Colonic mucosa (tissue), 4 donors: Measurements from ENCODE around the gene CPVL. TPM values are rescaled to one million over a fixed set of nuclear protein-coding genes. Genes with fewer than 3 reads are reported as not detected.
"Not testable (repeated sequence)": the region's sequence is repeated elsewhere in the genome, so short reads cannot be mapped to it uniquely, and the experiment has no call there.

Experiments
- DNase-seq: peaks from one replicate; pipeline ENCODE4 v3.0.0-alpha.2; 2020
- H3K27ac ChIP-seq: fragments of 200-600 bp; one replicate; pipeline ENCODE4 v1.8.0; 2021
- H3K27me3 ChIP-seq: fragments of 200-600 bp; one replicate; pipeline ENCODE4 v1.8.0; 2021
- H3K36me3 ChIP-seq: fragments of 200-600 bp; one replicate; pipeline ENCODE4 v1.8.0; 2021
- H3K4me1 ChIP-seq: fragments of 200-600 bp; one replicate; pipeline ENCODE4 v1.8.0; 2021; ENCODE audit warnings: mild to moderate bottlenecking
- H3K4me3 ChIP-seq: fragments of 200-600 bp; one replicate; pipeline ENCODE4 v1.8.0; 2021
- H3K9ac ChIP-seq, 2 donors: one replicate each; pipeline ENCODE4 v1.7.0; 2013; ENCODE audit warnings: control low read depth in 2 of 2, low read depth in 2 of 2, low read length in 2 of 2
- H3K9me3 ChIP-seq: fragments of 200-600 bp; one replicate; pipeline ENCODE4 v1.8.0; 2021
- intact Hi-C: fragments of 100-400 bp; cut with DNase I; formaldehyde crosslinking; loops from one replicate; pipeline ENCODE4 v1.14.1; 2022
- total RNA-seq, 2 donors: library from RNA; stranded (reverse); fragmentation: NEBNext Ultra II Directional in 1 of 2; extraction: Animal tissue kit (Norgen Biotek cat#: 25700) in 1 of 2; gene quantifications; one replicate each; pipeline ENCODE4 v1.2.1, GENCODE V29; 2021
- TF ChIP-seq, protein P1 (sequence below): fragments of 200-600 bp; IDR thresholded peaks from one replicate; pipeline ENCODE4 v1.8.0; 2022; ENCODE audit warnings: antibody characterized with exemption, mild to moderate bottlenecking
- donor health status: healthy.
- donor health status: DM: no; HTN: no; CAD: no.
- donor health status: DM: no; HTN: no; CAD: no.

CPVL gene
- total RNA-seq, 2 donors from 2014 or later, result 4.9 to 17.0 TPM

DNA sequence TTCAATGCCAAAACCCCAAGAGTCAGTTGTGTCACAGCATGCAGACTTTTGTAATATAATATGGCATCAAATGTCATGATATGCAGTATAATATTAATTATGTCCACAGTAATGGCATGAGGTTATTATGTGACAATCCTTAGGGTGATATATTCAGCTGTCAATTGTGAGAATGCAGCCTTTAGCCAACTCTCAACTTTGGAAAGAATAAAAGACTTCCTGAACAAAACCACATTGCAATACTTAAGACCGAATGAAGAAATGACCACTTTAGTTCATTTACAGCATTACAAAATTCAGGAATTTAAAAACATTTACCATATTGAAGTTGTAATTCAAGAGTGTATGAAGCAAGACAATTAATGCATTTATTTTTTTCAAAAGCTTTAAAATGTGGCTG lies 45.4 kb downstream of the CPVL start:
- intact Hi-C loops, result no loop called here
- TF ChIP-seq, protein P1, sequence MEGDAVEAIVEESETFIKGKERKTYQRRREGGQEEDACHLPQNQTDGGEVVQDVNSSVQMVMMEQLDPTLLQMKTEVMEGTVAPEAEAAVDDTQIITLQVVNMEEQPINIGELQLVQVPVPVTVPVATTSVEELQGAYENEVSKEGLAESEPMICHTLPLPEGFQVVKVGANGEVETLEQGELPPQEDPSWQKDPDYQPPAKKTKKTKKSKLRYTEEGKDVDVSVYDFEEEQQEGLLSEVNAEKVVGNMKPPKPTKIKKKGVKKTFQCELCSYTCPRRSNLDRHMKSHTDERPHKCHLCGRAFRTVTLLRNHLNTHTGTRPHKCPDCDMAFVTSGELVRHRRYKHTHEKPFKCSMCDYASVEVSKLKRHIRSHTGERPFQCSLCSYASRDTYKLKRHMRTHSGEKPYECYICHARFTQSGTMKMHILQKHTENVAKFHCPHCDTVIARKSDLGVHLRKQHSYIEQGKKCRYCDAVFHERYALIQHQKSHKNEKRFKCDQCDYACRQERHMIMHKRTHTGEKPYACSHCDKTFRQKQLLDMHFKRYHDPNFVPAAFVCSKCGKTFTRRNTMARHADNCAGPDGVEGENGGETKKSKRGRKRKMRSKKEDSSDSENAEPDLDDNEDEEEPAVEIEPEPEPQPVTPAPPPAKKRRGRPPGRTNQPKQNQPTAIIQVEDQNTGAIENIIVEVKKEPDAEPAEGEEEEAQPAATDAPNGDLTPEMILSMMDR, result no peak
- H3K4me1 ChIP-seq, result no peaks in the 10 kb centered on the region

DNA sequence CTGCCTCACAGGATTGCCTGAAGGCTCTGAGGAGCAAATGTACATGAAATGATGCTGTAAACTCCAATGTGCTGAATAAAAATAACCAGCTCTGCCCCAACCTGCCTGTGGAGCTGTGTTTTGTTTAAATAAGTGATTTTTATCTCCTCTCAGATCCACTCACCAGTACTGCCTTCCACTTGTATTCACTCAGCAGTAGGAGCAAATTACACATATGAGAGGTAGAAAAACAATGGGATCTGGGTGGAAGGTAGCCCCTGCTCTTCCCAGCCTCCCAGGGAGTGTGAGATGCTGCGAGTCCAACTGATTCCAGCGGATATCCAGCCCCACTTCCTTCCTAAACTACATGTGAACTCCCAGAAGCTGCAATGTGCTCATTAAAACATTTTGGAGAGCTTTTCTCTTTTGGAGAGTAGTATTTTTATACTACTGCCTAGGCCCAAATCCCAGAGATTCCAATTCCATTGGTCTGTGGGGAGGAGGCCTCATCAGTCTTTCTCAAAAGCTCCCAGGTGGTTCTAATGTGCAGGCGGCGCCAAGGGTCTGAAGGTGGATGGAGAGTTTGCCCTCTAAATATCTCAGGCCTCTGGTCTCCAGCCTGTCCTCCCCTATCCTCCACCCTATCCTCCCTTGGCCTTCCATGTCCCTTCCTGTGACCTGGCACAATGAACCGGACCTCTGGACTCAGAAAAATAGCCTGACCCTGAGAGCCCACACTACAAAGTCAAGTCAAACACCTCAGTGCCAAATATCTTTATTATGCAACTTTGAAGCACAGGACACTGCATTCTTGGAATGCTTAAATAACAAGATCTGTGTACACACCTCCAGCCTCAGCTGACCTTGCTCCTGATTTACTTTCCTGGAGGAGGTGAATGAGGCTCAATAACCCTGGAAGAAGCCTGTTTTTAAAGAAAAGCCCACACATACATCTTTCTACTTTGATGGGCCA lies 46.2 kb downstream of the CPVL start:
- TF ChIP-seq, protein P1, result no peak
- Histone ChIP-seq H3K4me3 (no peak overlapping the region), H3K9ac (no peak overlapping the region), H3K36me3 (no peaks in the 10 kb centered on the region), H3K27me3 (no peaks in the 10 kb centered on the region), H3K9me3 (no peaks in the 10 kb centered on the region), H3K4me1 (no peaks in the 10 kb centered on the region), H3K27ac (no peak overlapping the region)
- no peak for DNase-seq
- intact Hi-C loops, result no loop called here

More for the DNA sequence above, 45.4 kb downstream of the CPVL start:
- H3K27me3 ChIP-seq, result no peaks in the 10 kb centered on the region
- no peak overlapping the region for H3K4me3 ChIP-seq
- DNase-seq, result no peak
- H3K36me3 ChIP-seq, result no peaks in the 10 kb centered on the region
- H3K9ac ChIP-seq, result no peak overlapping the region
- H3K27ac ChIP-seq, result no peak overlapping the region
- H3K9me3 ChIP-seq, result no peaks in the 10 kb centered on the region

DNA sequence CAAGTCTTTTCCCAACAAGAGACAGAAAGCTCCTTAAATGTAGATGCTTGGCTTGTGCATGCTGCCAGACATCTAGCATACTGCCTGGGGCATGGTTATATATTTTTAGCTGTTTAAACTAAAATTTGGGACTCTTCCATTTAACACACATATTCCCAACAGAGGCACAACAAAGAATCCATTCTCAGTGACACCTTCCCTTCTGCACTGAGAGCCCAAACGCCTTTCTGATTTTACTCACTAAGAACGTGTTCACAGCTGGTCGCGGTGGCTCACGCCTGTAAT lies 49.9 kb downstream of the CPVL start:
- no peak overlapping the region for H3K9ac ChIP-seq
- no peaks in the 10 kb centered on the region for H3K36me3 ChIP-seq
- no peak overlapping the region for H3K27ac ChIP-seq
- no peak for DNase-seq
- no peak overlapping the region for H3K4me3 ChIP-seq
- H3K9me3 ChIP-seq, result no peaks in the 10 kb centered on the region
- H3K4me1 ChIP-seq, result no peaks in the 10 kb centered on the region
- no peaks in the 10 kb centered on the region for H3K27me3 ChIP-seq
- intact Hi-C loops, result no loop called here
- TF ChIP-seq, protein P1, result no peak

DNA sequence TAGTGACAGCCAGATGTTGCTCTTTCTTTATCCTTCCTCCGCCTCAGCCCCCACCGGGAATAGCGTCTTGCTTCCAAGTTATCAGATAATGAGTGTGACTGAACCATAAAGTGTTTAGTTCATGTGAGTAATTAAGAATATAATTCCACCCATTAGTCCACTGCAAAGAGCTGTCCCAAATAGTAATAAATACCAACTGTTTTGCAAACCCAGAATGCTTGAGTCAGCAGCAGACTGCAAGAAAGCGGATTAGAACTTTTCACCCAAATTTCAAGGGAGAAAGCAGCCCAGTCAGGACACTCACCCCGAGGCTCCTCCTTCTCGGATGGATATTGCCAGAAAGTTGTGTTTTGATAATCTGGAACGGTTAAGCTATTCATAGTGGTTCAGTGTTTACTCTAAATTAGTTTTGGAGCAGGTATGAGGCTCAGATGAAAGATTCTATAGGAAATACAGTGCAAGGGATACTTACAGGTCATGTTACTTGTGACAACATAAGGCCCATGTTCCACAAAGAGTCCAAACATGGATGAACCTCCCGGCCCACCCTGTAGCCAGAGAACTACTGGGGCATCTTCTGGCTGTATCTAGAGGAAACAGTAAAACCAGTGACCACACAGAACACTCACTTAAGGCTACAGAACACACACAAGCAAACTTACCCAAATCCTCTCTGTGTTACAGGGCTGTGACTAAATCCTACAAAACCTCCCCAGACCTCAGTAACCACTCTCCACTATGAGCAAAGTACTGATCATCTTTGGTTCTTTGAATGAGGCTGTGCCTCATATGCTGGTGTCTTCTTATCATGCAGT lies 50.5 kb downstream of the CPVL start:
- Histone ChIP-seq H3K9me3 (no peaks in the 10 kb centered on the region), H3K4me1 (peaks cover 5% of the 10 kb centered on the region), H3K27me3 (no peaks in the 10 kb centered on the region), H3K9ac (no peak overlapping the region), H3K36me3 (no peaks in the 10 kb centered on the region), H3K27ac (no peak overlapping the region), H3K4me3 (no peak overlapping the region)
- no peak for DNase-seq
- intact Hi-C loops, result no loop called here
- TF ChIP-seq, protein P1, result no peak

DNA sequence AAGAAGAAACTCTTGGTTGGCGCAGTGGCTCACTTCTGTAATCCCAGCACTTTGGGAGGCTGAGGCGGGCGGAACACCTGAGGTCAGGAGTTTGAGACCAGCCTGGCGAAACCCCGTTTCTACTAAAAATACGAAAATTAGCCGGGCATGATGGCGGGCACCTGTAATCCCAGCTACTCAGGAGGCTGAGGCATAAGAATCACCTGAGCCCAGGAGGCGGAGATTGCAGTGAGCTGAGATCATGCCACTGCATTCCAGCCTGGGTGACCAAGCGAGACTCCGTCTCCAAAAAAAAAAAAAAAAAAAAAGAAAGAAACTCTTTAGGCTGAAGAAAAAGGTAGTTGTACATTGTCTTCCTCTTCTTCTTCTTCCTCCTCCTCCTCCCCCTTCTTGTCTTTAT lies 53.2 kb downstream of the CPVL start:
- H3K4me3 ChIP-seq, H3K9ac ChIP-seq, H3K27me3 ChIP-seq, H3K36me3 ChIP-seq, intact Hi-C loops, DNase-seq, H3K9me3 ChIP-seq, H3K27ac ChIP-seq: not testable (repeated sequence)
- peaks cover 11% of the 10 kb centered on the region for H3K4me1 ChIP-seq

DNA sequence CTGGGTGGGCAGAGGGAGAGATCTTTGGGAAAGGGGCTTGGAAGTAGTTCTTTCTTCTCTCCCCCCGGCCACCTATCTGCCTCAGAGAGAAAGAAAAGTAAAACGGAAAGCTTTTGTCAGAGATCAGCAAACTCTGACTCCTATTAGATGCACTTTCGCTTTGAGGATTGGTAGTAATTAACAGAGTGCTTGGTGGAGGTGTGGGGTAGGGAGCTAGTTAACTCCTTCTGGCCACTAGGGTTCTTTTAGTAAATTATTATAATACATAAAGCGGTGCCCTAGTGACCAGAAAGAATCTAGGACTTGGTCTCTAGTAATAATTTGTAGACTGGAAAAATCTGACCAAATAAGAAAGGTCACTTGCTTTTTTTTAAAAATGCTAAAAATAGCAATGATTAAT lies 54.6 kb downstream of the CPVL start:
- Histone ChIP-seq H3K9me3 (no peaks in the 10 kb centered on the region), H3K27ac (peak overlapping the region; percentile 19), H3K36me3 (no peaks in the 10 kb centered on the region), H3K4me1 (peaks cover 15% of the 10 kb centered on the region), H3K4me3 (peak overlapping the region; percentile 7), H3K27me3 (no peaks in the 10 kb centered on the region), H3K9ac (peak overlapping the region in 1 of 2 donors; percentile 22)
- intact Hi-C loops, result no loop called here
- TF ChIP-seq, protein P1, result no peak
- no peak for DNase-seq
